ENCODE results near the gene KCNQ4. TPM values are rescaled to one million over a fixed set of nuclear protein-coding genes. Genes with fewer than 3 reads are reported as not detected.
A peak's percentile ranks its signal among the peaks of the same experiment; 100 is the strongest.

The KCNQ4 gene
- total RNA-seq, 2 experiments from 2014 or later = 0.64 to 0.82 TPM

DNA sequence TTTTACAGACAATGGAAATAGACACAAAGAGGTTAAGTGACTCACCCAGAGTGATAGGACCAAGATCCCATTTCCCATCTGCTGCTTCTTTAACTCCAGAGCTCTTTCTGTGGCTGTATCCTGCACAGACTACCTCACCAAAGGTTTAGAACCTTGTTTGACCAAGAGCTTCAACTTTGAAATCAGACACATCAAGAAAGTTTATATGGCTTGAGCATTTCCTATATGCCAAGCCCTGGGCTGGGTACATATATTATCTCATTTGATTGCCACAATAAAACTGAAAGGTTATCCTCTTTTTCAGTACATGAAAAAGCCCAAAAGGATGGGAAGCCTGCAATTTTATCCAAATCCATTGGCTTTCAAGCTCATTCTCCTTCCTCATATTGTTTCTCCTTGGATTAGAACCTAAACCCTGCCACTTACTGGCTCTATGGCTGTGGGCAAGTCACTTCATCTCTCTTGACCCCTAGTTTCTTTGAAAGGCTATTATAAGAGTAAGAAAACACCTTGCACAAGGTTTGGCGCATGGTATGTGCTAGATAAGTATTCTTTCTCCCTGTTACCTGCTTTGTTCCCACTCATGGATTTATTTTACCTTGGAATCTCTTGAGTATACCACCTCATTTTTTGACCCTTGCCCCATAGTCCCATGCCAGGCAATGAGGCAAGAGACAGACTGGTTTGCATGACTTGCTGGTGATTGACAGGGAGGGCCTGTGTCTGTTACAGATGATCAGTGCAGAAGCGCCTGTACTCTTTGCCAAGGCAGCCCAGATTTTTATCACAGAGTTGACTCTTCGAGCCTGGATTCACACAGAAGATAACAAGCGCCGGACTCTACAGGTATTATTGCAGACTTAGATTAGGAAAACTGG is 34.5 kb upstream of the KCNQ4 start:
- Mint-ChIP-seq H3K36me3 (peaks cover 54% of the 10 kb centered on the region), H3K27ac (no peak overlapping the region), H3K9me3 (no peaks in the 10 kb centered on the region), H3K4me1 (peaks cover 49% of the 10 kb centered on the region), H3K4me3 (no peak overlapping the region), H3K27me3 (no peaks in the 10 kb centered on the region)
- no peak for DNase-seq

DNA sequence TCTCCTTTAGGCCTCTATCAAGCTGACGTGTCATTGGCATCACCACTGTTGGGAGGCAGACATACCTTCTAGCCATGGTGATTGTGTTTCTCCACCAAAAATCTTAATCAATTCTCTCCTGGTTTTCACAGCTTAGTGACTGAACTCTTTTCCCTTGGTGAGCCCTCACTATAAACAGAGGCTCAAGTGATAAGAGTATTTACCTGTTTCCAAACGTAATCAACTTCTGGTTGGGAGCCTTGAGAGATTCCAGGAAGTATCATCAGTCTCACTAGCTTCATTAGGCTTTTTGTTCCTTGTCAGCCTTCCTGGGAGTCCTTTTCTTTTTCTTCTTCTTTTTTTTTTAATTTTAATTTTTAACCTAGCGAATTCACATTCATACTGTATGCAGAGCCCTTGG is 33.8 kb upstream of the KCNQ4 start:
- DNase-seq = no peak
- Mint-ChIP-seq H3K4me3 (no peak overlapping the region), H3K9me3 (no peaks in the 10 kb centered on the region), H3K36me3 (peaks cover 54% of the 10 kb centered on the region), H3K4me1 (peaks cover 45% of the 10 kb centered on the region), H3K27me3 (no peaks in the 10 kb centered on the region), H3K27ac (no peak overlapping the region)

- no peak overlapping the region for H3K4me3 Mint-ChIP-seq
- DNase-seq = no peak
- H3K27ac Mint-ChIP-seq = no peak overlapping the region
- no peaks in the 10 kb centered on the region for H3K27me3 Mint-ChIP-seq
- H3K36me3 Mint-ChIP-seq = peaks cover 52% of the 10 kb centered on the region
- peaks cover 42% of the 10 kb centered on the region for H3K4me1 Mint-ChIP-seq
- H3K9me3 Mint-ChIP-seq = no peaks in the 10 kb centered on the region
These were observed 33.1 kb upstream of the KCNQ4 start for GRCh38 chr1:40750451-40750908.

- H3K4me3 Mint-ChIP-seq = no peak overlapping the region
- peaks cover 43% of the 10 kb centered on the region for H3K36me3 Mint-ChIP-seq
- H3K27ac Mint-ChIP-seq = peak overlapping the region; percentile 63
- H3K27me3 Mint-ChIP-seq = no peaks in the 10 kb centered on the region
- peak; percentile 27 for DNase-seq
- no peaks in the 10 kb centered on the region for H3K9me3 Mint-ChIP-seq
- H3K4me1 Mint-ChIP-seq = peaks cover 33% of the 10 kb centered on the region
These were observed 31.8 kb upstream of the KCNQ4 start for GRCh38 chr1:40751802-40752201.

- H3K4me1 Mint-ChIP-seq = peaks cover 33% of the 10 kb centered on the region
- peak overlapping the region; percentile 34 for H3K27ac Mint-ChIP-seq
- H3K27me3 Mint-ChIP-seq = no peaks in the 10 kb centered on the region
- peak overlapping the region; percentile 27 for H3K4me3 Mint-ChIP-seq
- no peaks in the 10 kb centered on the region for H3K9me3 Mint-ChIP-seq
- peaks cover 38% of the 10 kb centered on the region for H3K36me3 Mint-ChIP-seq
- no peak for DNase-seq
These were observed 30.3 kb upstream of the KCNQ4 start for GRCh38 chr1:40753142-40753882.

- no peak overlapping the region for H3K27ac Mint-ChIP-seq
- H3K4me1 Mint-ChIP-seq = peaks cover 33% of the 10 kb centered on the region
- H3K27me3 Mint-ChIP-seq = no peaks in the 10 kb centered on the region
- H3K4me3 Mint-ChIP-seq = no peak overlapping the region
- H3K9me3 Mint-ChIP-seq = no peaks in the 10 kb centered on the region
- no peak for DNase-seq
- peaks cover 33% of the 10 kb centered on the region for H3K36me3 Mint-ChIP-seq
These were observed 29.4 kb upstream of the KCNQ4 start for GRCh38 chr1:40754201-40754600.

DNA sequence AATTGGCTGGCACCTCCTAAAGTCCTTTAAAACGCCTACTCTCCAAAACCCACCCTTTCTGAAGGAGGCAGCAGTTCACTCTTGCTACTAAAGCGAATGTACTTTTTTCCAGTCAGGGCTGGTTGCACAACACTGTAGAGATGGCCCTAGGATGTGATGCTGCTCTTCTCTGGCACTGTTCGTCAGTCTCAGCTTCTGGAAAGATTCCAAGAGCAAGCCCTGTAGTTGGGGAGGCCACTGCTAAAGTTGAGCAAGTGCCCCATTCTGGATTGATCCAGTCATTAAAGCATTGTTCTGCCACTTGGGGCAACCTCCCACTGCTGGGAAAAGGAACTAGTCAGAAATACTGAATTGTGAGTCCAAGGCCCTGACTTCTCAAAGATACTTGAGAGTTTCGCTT is 28.5 kb upstream of the KCNQ4 start:
- Mint-ChIP-seq H3K27me3 (no peaks in the 10 kb centered on the region), H3K36me3 (peaks cover 36% of the 10 kb centered on the region), H3K27ac (no peak overlapping the region), H3K4me3 (no peak overlapping the region), H3K4me1 (peaks cover 33% of the 10 kb centered on the region), H3K9me3 (no peaks in the 10 kb centered on the region)
- DNase-seq = no peak

DNA sequence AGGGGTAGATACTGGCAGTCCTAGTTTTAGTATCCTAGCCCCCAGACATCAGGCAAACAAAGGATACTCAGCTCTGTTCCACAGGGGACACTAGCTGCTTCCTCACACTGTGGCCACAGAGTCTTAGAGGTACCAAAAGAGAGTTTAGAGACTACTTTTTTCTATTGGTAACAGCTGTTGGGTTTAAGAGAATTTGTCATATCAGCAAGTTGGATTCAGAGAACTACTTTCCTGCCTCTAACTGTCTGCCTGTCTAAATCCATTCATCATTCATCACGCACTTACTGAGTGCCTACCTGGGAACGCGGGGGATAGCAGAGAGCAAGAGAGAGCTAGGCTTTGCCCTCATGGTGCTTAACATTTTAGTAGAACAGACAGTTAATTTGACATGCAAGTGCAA is 27.1 kb upstream of the KCNQ4 start:
- Mint-ChIP-seq H3K27me3 (no peaks in the 10 kb centered on the region), H3K4me1 (peaks cover 24% of the 10 kb centered on the region), H3K9me3 (no peaks in the 10 kb centered on the region), H3K36me3 (peaks cover 27% of the 10 kb centered on the region), H3K27ac (peak overlapping the region; percentile 2), H3K4me3 (no peak overlapping the region)
- no peak for DNase-seq

DNA sequence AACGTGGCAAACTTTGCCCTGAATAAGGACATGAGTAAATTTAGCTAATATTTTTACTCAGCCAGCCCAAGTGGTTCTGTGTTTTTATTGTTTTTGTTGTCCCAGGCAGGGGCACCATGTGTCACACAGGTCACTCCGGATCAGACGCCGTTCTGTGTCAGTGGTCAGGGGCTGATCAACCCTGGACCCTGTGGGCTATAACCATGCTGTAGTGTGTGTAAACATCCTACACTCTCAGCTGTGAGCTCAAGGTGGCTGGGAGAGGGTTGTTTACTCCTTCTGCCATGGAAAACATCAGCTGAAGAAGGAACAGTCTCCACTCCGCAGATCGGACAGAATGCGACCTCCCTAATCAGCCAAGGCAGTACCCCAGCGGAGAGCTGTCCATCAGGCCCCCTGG is 26.5 kb upstream of the KCNQ4 start:
- H3K4me3 Mint-ChIP-seq = no peak overlapping the region
- H3K27ac Mint-ChIP-seq = no peak overlapping the region
- H3K9me3 Mint-ChIP-seq = no peaks in the 10 kb centered on the region
- H3K4me1 Mint-ChIP-seq = peaks cover 19% of the 10 kb centered on the region
- H3K36me3 Mint-ChIP-seq = peaks cover 26% of the 10 kb centered on the region
- no peak for DNase-seq
- no peaks in the 10 kb centered on the region for H3K27me3 Mint-ChIP-seq

- Mint-ChIP-seq H3K36me3 (peaks cover 29% of the 10 kb centered on the region), H3K27me3 (no peaks in the 10 kb centered on the region), H3K4me3 (no peak overlapping the region), H3K27ac (no peak overlapping the region), H3K9me3 (no peaks in the 10 kb centered on the region), H3K4me1 (peaks cover 19% of the 10 kb centered on the region)
- no peak for DNase-seq
These were observed 25.6 kb upstream of the KCNQ4 start for GRCh38 chr1:40758004-40758403.

- no peak overlapping the region for H3K4me3 Mint-ChIP-seq
- H3K27ac Mint-ChIP-seq = no peak overlapping the region
- no peak for DNase-seq
- H3K27me3 Mint-ChIP-seq = no peaks in the 10 kb centered on the region
- peaks cover 31% of the 10 kb centered on the region for H3K36me3 Mint-ChIP-seq
- H3K4me1 Mint-ChIP-seq = peaks cover 17% of the 10 kb centered on the region
- H3K9me3 Mint-ChIP-seq = no peaks in the 10 kb centered on the region
These were observed 24.8 kb upstream of the KCNQ4 start for GRCh38 chr1:40758578-40759343.

GRCh38 chr1:40760984-40761383 is 22.6 kb upstream of the KCNQ4 start:
- peaks cover 27% of the 10 kb centered on the region for H3K4me1 Mint-ChIP-seq
- no peaks in the 10 kb centered on the region for H3K9me3 Mint-ChIP-seq
- no peak overlapping the region for H3K4me3 Mint-ChIP-seq
- H3K27ac Mint-ChIP-seq = no peak overlapping the region
- peaks cover 35% of the 10 kb centered on the region for H3K36me3 Mint-ChIP-seq
- no peak for DNase-seq
- no peaks in the 10 kb centered on the region for H3K27me3 Mint-ChIP-seq

DNA sequence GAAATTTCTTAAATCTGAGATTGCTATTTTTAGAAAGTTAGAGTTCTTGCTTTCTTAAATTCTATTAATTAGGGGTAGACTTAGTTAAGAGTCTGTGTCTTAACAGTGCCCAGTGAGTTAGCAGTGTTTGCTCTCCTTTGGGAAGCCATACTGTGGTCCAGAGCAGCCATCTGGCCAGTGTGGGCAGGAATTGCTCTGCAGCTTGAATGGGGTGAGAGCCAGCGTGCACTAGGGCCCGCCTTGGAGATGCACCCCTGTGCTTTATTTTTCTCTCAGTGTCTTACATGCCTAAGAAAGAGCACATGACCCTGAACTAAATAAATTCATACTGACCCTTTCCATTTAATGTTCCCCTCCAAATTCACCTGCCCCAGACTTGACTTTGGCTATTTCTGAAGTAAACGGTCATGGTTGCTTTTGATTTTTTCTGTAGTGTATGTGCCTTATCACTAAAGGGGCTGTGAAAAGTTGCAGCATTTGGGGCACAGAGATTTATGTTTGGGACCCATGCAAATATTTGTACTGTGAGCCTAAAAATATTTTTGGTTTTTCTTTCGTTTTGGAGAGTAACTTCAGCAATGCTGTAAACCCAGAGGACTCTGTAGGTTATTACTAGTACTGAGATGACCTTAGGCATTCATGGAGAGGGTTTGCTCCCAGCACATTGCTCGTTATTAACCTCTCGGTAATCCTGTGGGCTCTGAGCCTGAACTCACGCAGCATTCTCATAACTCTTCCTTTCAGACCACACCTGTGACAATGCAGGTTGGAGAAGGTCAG is 21.3 kb upstream of the KCNQ4 start:
- DNase-seq = no peak
- Mint-ChIP-seq H3K4me3 (no peak overlapping the region), H3K4me1 (peaks cover 27% of the 10 kb centered on the region), H3K27me3 (no peaks in the 10 kb centered on the region), H3K9me3 (no peaks in the 10 kb centered on the region), H3K27ac (peak overlapping the region; percentile 29), H3K36me3 (peaks cover 36% of the 10 kb centered on the region)

DNA sequence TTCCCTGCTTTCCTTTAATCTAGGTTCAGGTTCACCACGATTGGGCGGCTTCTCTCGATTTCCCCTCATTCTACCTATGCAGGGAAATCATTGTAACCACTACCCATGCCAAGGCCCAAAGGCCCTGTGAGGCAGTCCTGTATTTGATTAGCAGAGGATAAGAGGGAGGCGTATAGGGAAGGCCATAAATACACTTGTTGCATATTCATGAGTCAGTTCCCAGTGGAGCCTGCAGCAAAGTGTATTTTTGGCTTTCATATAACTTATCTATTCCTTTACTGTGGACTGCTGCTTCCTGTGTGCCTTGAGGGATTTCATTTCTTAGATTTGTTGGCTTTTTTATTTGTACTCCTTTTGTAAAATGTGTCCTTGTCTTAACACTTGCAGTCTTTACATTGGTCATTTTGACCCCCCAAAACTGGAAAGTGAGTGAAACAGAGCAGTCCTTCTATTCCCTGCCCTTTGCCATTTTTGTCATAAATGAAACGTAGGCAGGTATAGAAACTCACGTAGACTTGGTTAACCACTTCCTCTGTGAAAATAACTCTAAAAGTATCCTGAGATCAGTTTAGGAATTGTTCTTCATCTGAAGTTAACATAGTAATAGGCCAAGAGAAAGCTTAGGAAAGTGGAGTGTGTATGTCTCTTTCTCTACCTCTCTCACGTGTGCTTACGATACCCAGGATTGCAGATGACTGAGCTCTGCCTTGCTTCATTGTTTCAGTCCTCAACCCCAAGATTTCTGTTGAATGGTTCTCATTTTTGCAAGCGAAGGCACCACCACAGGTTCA is 19.6 kb upstream of the KCNQ4 start:
- H3K4me3 Mint-ChIP-seq = peak overlapping the region; percentile 71
- H3K27me3 Mint-ChIP-seq = no peaks in the 10 kb centered on the region
- H3K27ac Mint-ChIP-seq = peak overlapping the region; percentile 92
- no peak for DNase-seq
- no peaks in the 10 kb centered on the region for H3K9me3 Mint-ChIP-seq
- peaks cover 32% of the 10 kb centered on the region for H3K4me1 Mint-ChIP-seq
- peaks cover 42% of the 10 kb centered on the region for H3K36me3 Mint-ChIP-seq

All from activated naive CD8-positive, alpha-beta T cell treated with anti-CD3 and anti-CD28 coated beads for 36 hours (primary cell).